GM12878 (cell line): Measurements from ENCODE around the gene OSBPL5. TPM values are rescaled to one million over a fixed set of nuclear protein-coding genes. Genes with fewer than 3 reads are reported as not detected.

Experiments used
- ATAC-seq: fragments of 200-7000 bp; cut with Tn5 transposase; 3 replicates; pipeline ENCODE4 v1.9.1; 2020; ENCODE audit warnings: mild to moderate bottlenecking, moderate library complexity
- BruUV-seq: library from RNA; stranded (reverse); fragments of 400-500 nt; replicated peaks from 2 replicates; lab custom pipeline; 2021; lab: Mats Ljungman, UMichigan
- CTCF ChIA-PET: fragments of 300-600 bp; sonication (Branson Sonifier 250); formaldehyde crosslinking; extraction: SDS; loops from one replicate; lab custom pipeline; 2021; ENCODE audit warnings: inconsistent platforms; lab: Yijun Ruan, JAX
- POLR2A ChIA-PET: fragments of 350-600 bp; formaldehyde crosslinking; extraction: SDS; loops from one replicate; lab custom pipeline; 2021; ENCODE audit warnings: inconsistent platforms; lab: Charles Lee
- RAD21 ChIA-PET: fragments of 300-600 bp; sonication (Branson Sonifier 250); formaldehyde crosslinking; loops from one replicate; lab custom pipeline; 2023; ENCODE audit warnings: antibody characterized with exemption; ENCODE audit not compliant: unreplicated experiment; lab: Charles Lee
- SMC1A ChIA-PET: fragments of 300-600 bp; sonication (Branson Sonifier 250); formaldehyde crosslinking; loops from one replicate; lab custom pipeline; 2023; ENCODE audit not compliant: unreplicated experiment, uncharacterized antibody; lab: Charles Lee
- DNase-seq: peaks from one replicate; pipeline ENCODE4 v3.0.0-alpha.2; 2011; ENCODE audit warnings: low read depth, low spot score
- FAIRE-seq: peaks from 3 replicates; lab custom pipeline; 2011; peaks lifted over from hg19 to GRCh38; lab: Jason Lieb, UNC
- H2AFZ ChIP-seq: 2 replicates; pipeline ENCODE4 v1.6.0; 2011; ENCODE audit warnings: low read depth, low read length, control low read depth; ENCODE audit not compliant: control insufficient read depth
- H3K27ac ChIP-seq: 2 replicates; pipeline ENCODE4 v1.5.1; 2011; ENCODE audit warnings: control low read depth; ENCODE audit not compliant: control insufficient read depth, insufficient read depth
- H3K27me3 ChIP-seq, 2 experiments: replicated peaks in 1 of 2; 2 replicates each; pipeline versions ENCODE4 v1.6.0 to v1.6.1; 2011; ENCODE audit warnings: low read length in 1 of 2; ENCODE audit not compliant: control insufficient read depth in 2 of 2, insufficient read depth in 2 of 2
- H3K36me3 ChIP-seq, 2 experiments: 2 replicates each; pipeline ENCODE4 v1.5.1; 2011; ENCODE audit warnings: low read length in 1 of 2; ENCODE audit not compliant: control insufficient read depth in 2 of 2, insufficient read depth in 2 of 2
- H3K4me1 ChIP-seq: 2 replicates; pipeline ENCODE4 v1.6.1; 2011; ENCODE audit warnings: mild to moderate bottlenecking, low read length, moderate library complexity, mixed read lengths; ENCODE audit not compliant: control insufficient read depth, insufficient read depth
- H3K4me2 ChIP-seq: 2 replicates; pipeline ENCODE4 v1.6.0; 2011; ENCODE audit warnings: control low read depth; ENCODE audit not compliant: control insufficient read depth, insufficient read depth
- H3K4me3 ChIP-seq: fragments of 200-600 bp; sonication (generic); 2 replicates; pipeline ENCODE4 v1.5.1; 2016
- H3K79me2 ChIP-seq: 2 replicates; pipeline ENCODE4 v1.6.0; 2011; ENCODE audit warnings: low read length; ENCODE audit not compliant: control insufficient read depth, insufficient read depth
- H3K9ac ChIP-seq: 2 replicates; pipeline ENCODE4 v1.8.0; 2011; ENCODE audit warnings: low read length, control low read depth, mixed read lengths; ENCODE audit not compliant: control insufficient read depth, insufficient read depth
- H3K9me3 ChIP-seq: replicated peaks from 3 replicates; pipeline ENCODE4 v1.5.1; 2011; ENCODE audit warnings: mild to moderate bottlenecking, low read length; ENCODE audit not compliant: control insufficient read depth, insufficient read depth
- H4K20me1 ChIP-seq: 2 replicates; pipeline ENCODE4 v1.6.0; 2011; ENCODE audit not compliant: control insufficient read depth, insufficient read depth
- ATF3 ChIP-seq: IDR thresholded peaks from 2 replicates; pipeline ENCODE4 v1.6.1; 2011; ENCODE audit warnings: low read depth, mild to moderate bottlenecking, low read length, moderate library complexity, borderline replicate concordance; ENCODE audit errors: extremely low read depth
- CBX3 ChIP-seq: fragments of 200-600 bp; sonication (generic); IDR thresholded peaks from 2 replicates; pipeline ENCODE4 v1.6.1; 2016; ENCODE audit warnings: low read depth, borderline replicate concordance
- CBX5 ChIP-seq: sonication (generic); IDR thresholded peaks from 2 replicates; pipeline ENCODE4 v1.6.1; 2016; ENCODE audit warnings: low read depth, moderate library complexity, mild to moderate bottlenecking, inconsistent platforms
- CTCF ChIP-seq, 3 experiments: IDR thresholded peaks in 2 of 3; conservative IDR thresholded peaks in 1 of 3; 2 replicates each; pipeline ENCODE4 v1.5.1; 2011; ENCODE audit warnings: low read depth in 3 of 3, low read length in 3 of 3, mild to moderate bottlenecking in 3 of 3, control low read depth in 2 of 3, moderate library complexity in 2 of 3, inconsistent platforms in 1 of 3, mixed read lengths in 1 of 3; ENCODE audit not compliant: control insufficient read depth in 2 of 3, insufficient read depth in 1 of 3; ENCODE audit errors: extremely low read depth in 1 of 3
- E4F1 ChIP-seq: fragments of 450-650 bp; IDR thresholded peaks from 2 replicates; pipeline ENCODE4 v1.6.1; 2018; ENCODE audit warnings: borderline replicate concordance, mild to moderate bottlenecking; ENCODE audit not compliant: partially characterized antibody
- EP300 ChIP-seq, 2 experiments: fragments of 150-350 bp in 1 of 2; IDR thresholded peaks; 2 replicates each; pipeline ENCODE4 v1.6.1; 2011 to 2012; ENCODE audit warnings: low read depth in 2 of 2, low read length in 2 of 2, borderline replicate concordance in 1 of 2, improper control_type of control experiment in 1 of 2, inconsistent platforms in 1 of 2; ENCODE audit not compliant: control insufficient read depth in 1 of 2
- FOS ChIP-seq: IDR thresholded peaks from 3 replicates; pipeline ENCODE4 v1.6.1; 2011; ENCODE audit warnings: borderline replicate concordance; ENCODE audit not compliant: insufficient read length; ENCODE audit errors: extremely low read depth
- FOXM1 ChIP-seq: IDR thresholded peaks from 2 replicates; pipeline ENCODE4 v1.6.1; 2012; ENCODE audit warnings: low read depth, mild to moderate bottlenecking, inconsistent platforms, low read length, moderate library complexity
- MTA3 ChIP-seq: IDR thresholded peaks from 2 replicates; pipeline ENCODE4 v1.6.1; 2012; ENCODE audit warnings: low read length, inconsistent platforms, borderline replicate concordance
- NR2C2 ChIP-seq: IDR thresholded peaks from 2 replicates; pipeline ENCODE4 v1.6.1; 2011; ENCODE audit warnings: borderline replicate concordance, low read depth; ENCODE audit not compliant: control insufficient read depth, insufficient read length
- PAX8 ChIP-seq: fragments of 450-650 bp; IDR thresholded peaks from 2 replicates; pipeline ENCODE4 v1.6.1; 2017; ENCODE audit warnings: mild to moderate bottlenecking, moderate library complexity
- PKNOX1 ChIP-seq: fragments of 450-650 bp; IDR thresholded peaks from 2 replicates; pipeline ENCODE4 v1.6.1; 2016; ENCODE audit warnings: mild to moderate bottlenecking
- SIN3A ChIP-seq: IDR thresholded peaks from 2 replicates; pipeline ENCODE4 v1.6.1; 2012; ENCODE audit warnings: low read depth, low read length, improper control_type of control experiment
- SREBF2 ChIP-seq: IDR thresholded peaks from 2 replicates; pipeline ENCODE4 v1.6.1; 2012; ENCODE audit warnings: mild to moderate bottlenecking, low read length
- TAF1 ChIP-seq: IDR thresholded peaks from 2 replicates; pipeline ENCODE4 v1.6.1; 2011; ENCODE audit warnings: mild to moderate bottlenecking, low read depth, low read length, borderline replicate concordance
- TCF3 ChIP-seq: IDR thresholded peaks from 2 replicates; pipeline ENCODE4 v1.6.1; 2012; ENCODE audit warnings: low read depth, mild to moderate bottlenecking, low read length, borderline replicate concordance; ENCODE audit not compliant: insufficient read depth
- ZNF24 ChIP-seq: fragments of 450-650 bp; IDR thresholded peaks from 2 replicates; pipeline ENCODE4 v1.6.1; 2017; ENCODE audit warnings: antibody characterized with exemption, mild to moderate bottlenecking
- ZNF384 ChIP-seq: IDR thresholded peaks from 2 replicates; pipeline ENCODE4 v1.6.1; 2012; ENCODE audit warnings: low read depth, mild to moderate bottlenecking, low read length, improper control_type of control experiment, borderline replicate concordance
- WGBS: methylation state at CpG from one replicate; pipeline ENCODE4 v1.1.6; 2016; ENCODE audit warnings: low lambda C conversion rate; ENCODE audit not compliant: insufficient replicate concordance, insufficient coverage; ENCODE audit errors: missing lambda C conversion rate; 5-methylcytosine and 5-hydroxymethylcytosine counted together
- in situ Hi-C: fragments of 300-500 bp; cut with MboI; formaldehyde crosslinking; loops from 9 replicates; pipeline ENCODE4 v1.14.3; 2018; ENCODE audit warnings: mixed read lengths
- intact Hi-C: fragments of 100-400 bp; cut with micrococcal nuclease; formaldehyde crosslinking; loops from one replicate; pipeline ENCODE4 v1.14.2; 2022; ENCODE audit not compliant: unreplicated experiment
- polyA plus RNA-seq, 11 experiments: library from polyadenylated mRNA; depleted of rRNA in 4 of 11; unstranded in 6 of 11; stranded (reverse) in 5 of 11; fragments of >200 nt; fragmentation: Nextera tagmentation in 4 of 11; fragmentation: Illumina TruSeq in 1 of 11; extraction: Ambion mirVana in 4 of 11; extraction: Trizol in 1 of 11; gene quantifications; 1 replicate in 1 of 11; 2 replicates in 10 of 11; pipeline versions ENCODE4 v1.2.1 to v1.2.3, GENCODE V29; 2011 to 2016; ENCODE audit warnings: inconsistent platforms in 2 of 11, missing spikeins in 2 of 11, low read depth in 1 of 11
- total RNA-seq, 4 experiments: library from RNA; depleted of rRNA in 3 of 4; stranded (reverse); fragments of >200 nt in 3 of 4; fragmentation: Illumina TruSeq in 1 of 4; extraction: Trizol in 1 of 4; gene quantifications; 2 replicates each; pipeline versions ENCODE4 v1.2.1 to v1.2.3, GENCODE V29; 2013 to 2021

Gene OSBPL5
- total and polyA plus RNA-seq, 10 of the 15 experiments (the other 5 are each of a cell fraction or from before 2014, with no cell fraction given): not detected

- ChIA-PET CTCF (interaction anchor here (0.6 kb wide), 1 partner anchor 27 kb away, joined by 3 read pairs; no protein-coding TSS in a partner anchor), SMC1A (no interaction called here), RAD21 (no interaction called here), POLR2A (no interaction called here)
- WGBS: 61% methylated on average over 16 of the region's 16 CpGs
- FAIRE-seq: no peak
- ATAC-seq: no peak
- in situ Hi-C loops (no loop called here), intact Hi-C loops (no loop called here)
- no peaks in the 10 kb centered on the region for H3K36me3 ChIP-seq
- no peak overlapping the region for H3K9ac ChIP-seq
- H3K27me3 ChIP-seq: no peaks in the 10 kb centered on the region
- no peaks in the 10 kb centered on the region for H4K20me1 ChIP-seq
- H3K27ac ChIP-seq: no peak overlapping the region
- H3K79me2 ChIP-seq: no peaks in the 10 kb centered on the region
- H3K4me2 ChIP-seq: no peak overlapping the region
- no TSS peak for BruUV-seq
- TF ChIP-seq NR2C2 (no peak), MTA3 (no peak), CBX5 (no peak), ZNF384 (no peak), FOS (no peak), FOXM1 (no peak), CTCF (IDR thresholded peaks at IDR 0.05 in 2 of 3, conservative IDR thresholded peaks at IDR 0.05 in 1 of 3; ENCODE audit: control insufficient read depth in 2 of 3, extremely low read depth in 1 of 3, insufficient read depth in 1 of 3, low read depth in 3 of 3, low read length in 3 of 3) (no peak), CBX3 (no peak), SIN3A (no peak), SREBF2 (no peak), E4F1 (no peak), PKNOX1 (no peak), PAX8 (no peak), ZNF24 (no peak), TAF1 (no peak), ATF3 (no peak), EP300 (IDR thresholded peaks at IDR 0.05; ENCODE audit: borderline replicate concordance in 1 of 2, control insufficient read depth in 1 of 2, low read depth in 2 of 2, low read length in 2 of 2) (no peak), TCF3 (no peak)
- no peak for DNase-seq
- H2AFZ ChIP-seq: no peak overlapping the region
- H3K4me1 ChIP-seq: no peaks in the 10 kb centered on the region
- no peak overlapping the region for H3K4me3 ChIP-seq
- no peaks in the 10 kb centered on the region for H3K9me3 ChIP-seq
Measured at GRCh38 chr11:3077846-3078440, 87.2 kb downstream of the OSBPL5 start.
